ENCODE data around the gene BCL7A. TPM values are rescaled to one million over a fixed set of nuclear protein-coding genes. Genes with fewer than 3 reads are reported as not detected.

Gene BCL7A
- total RNA-seq, 1 experiment from 2014 or later = 18.2 TPM

DNA sequence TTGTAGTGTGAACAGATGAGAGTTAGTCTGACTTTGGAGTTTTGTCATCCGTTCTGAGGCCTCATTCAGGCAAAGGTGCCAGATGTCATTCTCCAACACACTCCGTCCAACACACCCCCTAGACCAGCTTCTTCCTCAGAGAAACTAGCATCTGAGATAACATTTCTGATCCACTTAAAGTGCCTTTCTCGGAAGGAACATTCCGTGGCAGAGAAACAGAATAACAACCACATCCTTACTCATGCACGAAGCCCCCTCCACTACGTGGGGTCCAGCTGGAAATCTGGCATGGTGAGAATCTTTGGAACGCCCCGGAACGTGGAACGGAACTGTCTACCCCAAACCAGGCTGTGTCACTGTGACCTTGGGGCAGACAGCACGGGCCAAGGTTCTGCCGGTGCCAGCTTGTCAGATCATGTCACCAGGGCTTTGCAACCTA is 17.0 kb upstream of the BCL7A start:
- Mint-ChIP-seq H3K36me3 (ENCODE audit: insufficient read depth in 1 of 3, low read depth in 3 of 3) (peaks cover 0 to 1% (median 0%) of the 10 kb centered on the region in 3 experiments; a peak in 2 of 7 replicates), H3K4me3 (no peak overlapping the region), H3K4me1 (peaks cover 23 to 28% of the 10 kb centered on the region in 2 experiments), H3K9me3 (peaks cover 0 to 3% of the 10 kb centered on the region in 2 experiments; a peak in 2 of 5 replicates), H3K27me3 (ENCODE audit: low read depth) (peaks cover 1% of the 10 kb centered on the region), H3K27ac (no peak overlapping the region)
- Histone ChIP-seq H2AFZ (ENCODE audit: low read length) (no peak overlapping the region), H3K4ac (ENCODE audit: low read depth, low read length) (no peak overlapping the region), H3K79me2 (ENCODE audit: insufficient read depth, low read length) (no peaks in the 10 kb centered on the region), H3K14ac (ENCODE audit: insufficient read depth, low read length) (no peak overlapping the region), H4K91ac (ENCODE audit: insufficient read length, low read depth, low read length) (no peak overlapping the region), H3K9ac (ENCODE audit: extremely low read depth, insufficient read length, low read length) (no peak overlapping the region), H3K27ac (ENCODE audit: insufficient read length, low read depth, low read length) (no peak overlapping the region), H2BK15ac (ENCODE audit: low read depth, low read length) (no peak overlapping the region), H2BK5ac (ENCODE audit: insufficient read length, low read length) (no peak overlapping the region), H3T11ph (ENCODE audit: low read length) (no peak overlapping the region), H3K23ac (ENCODE audit: insufficient read length, low read depth, low read length) (no peak overlapping the region), H2BK20ac (ENCODE audit: low read depth, low read length, poor library complexity, severe bottlenecking) (no peak overlapping the region), H2BK12ac (ENCODE audit: insufficient read length, low read depth, low read length) (no peak overlapping the region), H3K4me1 (ENCODE audit: insufficient read depth, low read length) (no peaks in the 10 kb centered on the region), H2AK5ac (ENCODE audit: insufficient read length, low read length) (no peak overlapping the region), H4K5ac (ENCODE audit: insufficient read length, low read depth, low read length) (no peak overlapping the region), H3K56ac (ENCODE audit: insufficient read length, low read depth, low read length) (no peak overlapping the region), H3K27me3 (ENCODE audit: insufficient read depth, low read length) (no peaks in the 10 kb centered on the region), H3K79me1 (ENCODE audit: insufficient read depth, low read depth, low read length, poor library complexity, severe bottlenecking) (no peaks in the 10 kb centered on the region), H4K20me1 (ENCODE audit: control insufficient read depth, insufficient read depth, insufficient read length) (no peaks in the 10 kb centered on the region), H4K8ac (replicated peaks; ENCODE audit: insufficient read length, low read depth, low read length) (no peak overlapping the region), H2BK120ac (ENCODE audit: low read depth, low read length, poor library complexity, severe bottlenecking) (no peak overlapping the region), H3K4me2 (ENCODE audit: insufficient read depth, insufficient read length, low read length) (no peak overlapping the region), H3K18ac (ENCODE audit: insufficient read length, low read depth, low read length) (no peak overlapping the region), H3K9me3 (ENCODE audit: control insufficient read depth, low read depth, low read length) (no peaks in the 10 kb centered on the region), H3K23me2 (ENCODE audit: insufficient read length, low read depth, low read length, poor library complexity, severe bottlenecking) (no peaks in the 10 kb centered on the region)
- DNase-seq = no peak
- WGBS (ENCODE audit: extremely low coverage, insufficient read length, low lambda C conversion rate) = no CpG with 5 or more reads among the region's 12 CpGs
- TF ChIP-seq, protein P1, sequence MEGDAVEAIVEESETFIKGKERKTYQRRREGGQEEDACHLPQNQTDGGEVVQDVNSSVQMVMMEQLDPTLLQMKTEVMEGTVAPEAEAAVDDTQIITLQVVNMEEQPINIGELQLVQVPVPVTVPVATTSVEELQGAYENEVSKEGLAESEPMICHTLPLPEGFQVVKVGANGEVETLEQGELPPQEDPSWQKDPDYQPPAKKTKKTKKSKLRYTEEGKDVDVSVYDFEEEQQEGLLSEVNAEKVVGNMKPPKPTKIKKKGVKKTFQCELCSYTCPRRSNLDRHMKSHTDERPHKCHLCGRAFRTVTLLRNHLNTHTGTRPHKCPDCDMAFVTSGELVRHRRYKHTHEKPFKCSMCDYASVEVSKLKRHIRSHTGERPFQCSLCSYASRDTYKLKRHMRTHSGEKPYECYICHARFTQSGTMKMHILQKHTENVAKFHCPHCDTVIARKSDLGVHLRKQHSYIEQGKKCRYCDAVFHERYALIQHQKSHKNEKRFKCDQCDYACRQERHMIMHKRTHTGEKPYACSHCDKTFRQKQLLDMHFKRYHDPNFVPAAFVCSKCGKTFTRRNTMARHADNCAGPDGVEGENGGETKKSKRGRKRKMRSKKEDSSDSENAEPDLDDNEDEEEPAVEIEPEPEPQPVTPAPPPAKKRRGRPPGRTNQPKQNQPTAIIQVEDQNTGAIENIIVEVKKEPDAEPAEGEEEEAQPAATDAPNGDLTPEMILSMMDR (conservative IDR thresholded peaks at IDR 0.05) = no peak

All from H9 (cell line).